Measurements from ENCODE around the gene APOL2. TPM values are rescaled to one million over a fixed set of nuclear protein-coding genes. Genes with fewer than 3 reads are reported as not detected.
"Not testable (repeated sequence)": the region's sequence is repeated elsewhere in the genome, so short reads cannot be mapped to it uniquely, and the experiment has no call there.

The APOL2 gene
- total RNA-seq, 2 donors from 2014 or later = 2.1 to 7.9 TPM

GRCh38 chr22:36191106-36191836, 48.1 kb downstream of the APOL2 start:
- Mint-ChIP-seq H3K4me1 (peaks cover 5% of the 10 kb centered on the region), H3K36me3 (ENCODE audit: low read depth) (peaks cover 4% of the 10 kb centered on the region), H3K27me3 (ENCODE audit: insufficient read depth) (peaks cover 3% of the 10 kb centered on the region), H3K4me3 (no peak overlapping the region), H3K27ac (no peak overlapping the region), H3K9me3 (peaks cover 21% of the 10 kb centered on the region)
- no peaks in the 10 kb centered on the region for H3K4me1 ChIP-seq (ENCODE audit: control insufficient read depth, insufficient read depth, low read length)
- H3K4me3 ChIP-seq (ENCODE audit: low read length) = no peak overlapping the region
- no peak overlapping the region for H3K27ac ChIP-seq (ENCODE audit: low read depth, low read length)
- DNase-seq = peak; percentile 13
- no peak overlapping the region for H3K9ac ChIP-seq (ENCODE audit: extremely low read depth, low read length, poor library complexity, severe bottlenecking)
- H3K27me3 ChIP-seq (ENCODE audit: control insufficient read depth, insufficient read depth, low read length, poor library complexity, severe bottlenecking) = no peaks in the 10 kb centered on the region
- TF ChIP-seq CTCF (conservative IDR thresholded peaks at IDR 0.05) = no peak
- peaks cover 7% of the 10 kb centered on the region for H3K9me3 ChIP-seq (ENCODE audit: control insufficient read depth, low read length)
- H3K36me3 ChIP-seq (ENCODE audit: control insufficient read depth, insufficient read depth, low read length) = no peaks in the 10 kb centered on the region
- 82 to 83% methylated on average over 17 of the region's 17 CpGs for WGBS, 2 experiments (ENCODE audit: insufficient coverage in 1 of 2, insufficient read length in 1 of 2)

- not testable (repeated sequence) for H3K4me1 ChIP-seq (ENCODE audit: control insufficient read depth, insufficient read depth, low read length); H3K9ac ChIP-seq (ENCODE audit: extremely low read depth, low read length, poor library complexity, severe bottlenecking); H3K27ac ChIP-seq (ENCODE audit: low read depth, low read length); H3K9me3 ChIP-seq (ENCODE audit: control insufficient read depth, low read length); DNase-seq; H3K27me3 Mint-ChIP-seq (ENCODE audit: insufficient read depth); H3K4me3 ChIP-seq (ENCODE audit: low read length); H3K27me3 ChIP-seq (ENCODE audit: control insufficient read depth, insufficient read depth, low read length, poor library complexity, severe bottlenecking); H3K36me3 Mint-ChIP-seq (ENCODE audit: low read depth); H3K4me3 Mint-ChIP-seq; H3K36me3 ChIP-seq (ENCODE audit: control insufficient read depth, insufficient read depth, low read length); H3K27ac Mint-ChIP-seq
- 94 to 95% methylated on average over 2 to 3 of the region's 6 CpGs for WGBS, 2 experiments (ENCODE audit: insufficient coverage in 1 of 2, insufficient read length in 1 of 2)
- Mint-ChIP-seq H3K9me3 (peaks cover 21% of the 10 kb centered on the region), H3K4me1 (peaks cover 22% of the 10 kb centered on the region)
Measured at GRCh38 chr22:36187862-36188261, 51.5 kb downstream of the APOL2 start.

- H3K27ac Mint-ChIP-seq = no peak overlapping the region
- H3K27me3 Mint-ChIP-seq (ENCODE audit: insufficient read depth) = peaks cover 2% of the 10 kb centered on the region
- H3K4me1 Mint-ChIP-seq = peaks cover 22% of the 10 kb centered on the region
- WGBS, 2 experiments (ENCODE audit: insufficient coverage in 1 of 2, insufficient read length in 1 of 2) = 88 to 91% methylated on average over 12 to 14 of the region's 14 CpGs
- peaks cover 15% of the 10 kb centered on the region for H3K9me3 Mint-ChIP-seq
- H3K9me3 ChIP-seq (ENCODE audit: control insufficient read depth, low read length) = peaks cover under 1% of the 10 kb centered on the region
- no peak overlapping the region for H3K9ac ChIP-seq (ENCODE audit: extremely low read depth, low read length, poor library complexity, severe bottlenecking)
- H3K36me3 ChIP-seq (ENCODE audit: control insufficient read depth, insufficient read depth, low read length) = no peaks in the 10 kb centered on the region
- H3K4me3 ChIP-seq (ENCODE audit: low read length) = no peak overlapping the region
- peak; percentile 50 for TF ChIP-seq CTCF (conservative IDR thresholded peaks at IDR 0.05)
- no peak for DNase-seq
- peaks cover 9% of the 10 kb centered on the region for H3K4me1 ChIP-seq (ENCODE audit: control insufficient read depth, insufficient read depth, low read length)
- no peak overlapping the region for H3K4me3 Mint-ChIP-seq
- no peak overlapping the region for H3K27ac ChIP-seq (ENCODE audit: low read depth, low read length)
- H3K27me3 ChIP-seq (ENCODE audit: control insufficient read depth, insufficient read depth, low read length, poor library complexity, severe bottlenecking) = no peaks in the 10 kb centered on the region
- H3K36me3 Mint-ChIP-seq (ENCODE audit: low read depth) = peaks cover 2% of the 10 kb centered on the region
Measured at GRCh38 chr22:36185828-36186624, 53.3 kb downstream of the APOL2 start.
